NCI-H526 treated with DMSO at 0.1 percent for 48 hours (cell line): ENCODE measurements around the gene TAS1R3.

Source experiments
- DNase-seq: peaks from one replicate; lab custom pipeline; 2025; lab: John Stamatoyannopoulos, UW

Gene TAS1R3

DNA sequence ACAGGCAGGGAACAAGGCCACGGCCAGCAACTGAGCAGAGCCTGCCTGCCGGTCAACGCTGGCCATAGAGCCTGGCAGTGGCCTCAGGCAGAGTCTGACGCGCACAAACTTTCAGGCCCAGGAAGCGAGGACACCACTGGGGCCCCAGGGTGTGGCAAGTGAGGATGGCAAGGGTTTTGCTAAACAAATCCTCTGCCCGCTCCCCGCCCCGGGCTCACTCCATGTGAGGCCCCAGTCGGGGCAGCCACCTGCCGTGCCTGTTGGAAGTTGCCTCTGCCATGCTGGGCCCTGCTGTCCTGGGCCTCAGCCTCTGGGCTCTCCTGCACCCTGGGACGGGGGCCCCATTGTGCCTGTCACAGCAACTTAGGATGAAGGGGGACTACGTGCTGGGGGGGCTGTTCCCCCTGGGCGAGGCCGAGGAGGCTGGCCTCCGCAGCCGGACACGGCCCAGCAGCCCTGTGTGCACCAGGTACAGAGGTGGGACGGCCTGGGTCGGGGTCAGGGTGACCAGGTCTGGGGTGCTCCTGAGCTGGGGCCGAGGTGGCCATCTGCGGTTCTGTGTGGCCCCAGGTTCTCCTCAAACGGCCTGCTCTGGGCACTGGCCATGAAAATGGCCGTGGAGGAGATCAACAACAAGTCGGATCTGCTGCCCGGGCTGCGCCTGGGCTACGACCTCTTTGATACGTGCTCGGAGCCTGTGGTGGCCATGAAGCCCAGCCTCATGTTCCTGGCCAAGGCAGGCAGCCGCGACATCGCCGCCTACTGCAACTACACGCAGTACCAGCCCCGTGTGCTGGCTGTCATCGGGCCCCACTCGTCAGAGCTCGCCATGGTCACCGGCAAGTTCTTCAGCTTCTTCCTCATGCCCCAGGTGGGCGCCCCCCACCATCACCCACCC lies at the start of gene TAS1R3:
TSS of gene TAS1R3 (plus strand) at position 213 of the 898 bp plus-strand sequence. CDS start at position 279, 66 bp downstream.
- DNase-seq = peak; percentile 47

DNA sequence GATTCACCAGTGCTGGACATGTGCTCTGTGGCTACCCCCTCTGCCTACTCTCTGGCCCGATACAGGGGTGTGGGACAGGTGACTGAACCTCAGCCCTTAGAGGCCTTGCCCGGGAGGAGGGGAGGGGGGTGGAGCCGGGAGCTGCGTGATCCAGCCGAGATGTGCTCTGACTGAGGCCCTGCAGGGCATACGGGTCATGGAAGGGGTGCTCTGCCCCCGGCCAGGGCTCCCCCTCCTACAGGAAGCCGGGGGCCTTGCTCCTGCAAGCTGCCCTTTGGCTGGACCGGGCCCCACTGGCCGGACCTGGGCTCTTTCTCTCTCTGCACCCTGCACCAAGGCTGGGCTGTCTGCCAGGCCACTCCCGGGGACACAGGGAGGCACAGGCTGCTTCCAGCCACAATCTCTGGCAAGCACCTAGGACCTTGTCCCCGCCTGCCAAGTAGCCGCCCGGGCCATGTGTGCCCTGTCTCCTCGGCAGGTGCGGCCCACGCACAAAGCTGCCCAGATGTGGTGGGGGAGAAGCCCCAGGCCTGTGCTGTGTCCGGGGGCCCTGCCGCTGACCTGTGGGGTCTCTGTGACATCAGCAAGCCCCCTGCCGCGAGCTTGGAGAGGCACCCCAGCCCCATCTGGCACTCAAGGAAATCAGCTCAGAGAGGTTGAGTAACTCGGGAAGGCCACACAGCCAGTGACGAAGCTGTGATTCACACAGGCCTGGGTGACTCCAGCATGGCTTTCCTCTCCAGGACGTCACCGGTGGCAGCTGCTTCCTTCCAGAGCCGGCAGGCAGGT lies 49.4 kb upstream of the TAS1R3 start:
- DNase-seq = no peak

DNA sequence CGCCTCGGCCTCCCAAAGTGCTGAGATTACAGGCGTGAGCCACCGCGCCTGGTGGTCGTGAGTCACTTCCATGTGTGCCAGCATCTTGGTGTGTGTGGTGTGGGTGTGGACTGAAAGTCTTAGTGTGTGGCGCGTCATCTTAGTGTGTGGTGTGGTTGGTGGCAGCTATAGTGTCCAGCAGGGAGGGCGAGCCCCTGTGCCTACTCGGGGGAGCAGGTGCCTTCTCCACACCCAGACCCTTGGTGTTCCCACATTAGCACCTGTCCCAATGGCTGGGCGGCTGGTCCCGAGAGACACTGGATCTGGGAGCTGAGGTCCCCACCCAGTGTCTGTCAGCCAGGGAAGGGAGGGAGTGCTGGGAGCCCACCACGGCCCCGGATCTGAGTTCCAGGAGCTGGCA lies 48.1 kb upstream of the TAS1R3 start:
- DNase-seq = no peak

- DNase-seq = peak; percentile 10
These were observed 47.3 kb upstream of the TAS1R3 start for GRCh38 chr1:1283821-1284220.

DNA sequence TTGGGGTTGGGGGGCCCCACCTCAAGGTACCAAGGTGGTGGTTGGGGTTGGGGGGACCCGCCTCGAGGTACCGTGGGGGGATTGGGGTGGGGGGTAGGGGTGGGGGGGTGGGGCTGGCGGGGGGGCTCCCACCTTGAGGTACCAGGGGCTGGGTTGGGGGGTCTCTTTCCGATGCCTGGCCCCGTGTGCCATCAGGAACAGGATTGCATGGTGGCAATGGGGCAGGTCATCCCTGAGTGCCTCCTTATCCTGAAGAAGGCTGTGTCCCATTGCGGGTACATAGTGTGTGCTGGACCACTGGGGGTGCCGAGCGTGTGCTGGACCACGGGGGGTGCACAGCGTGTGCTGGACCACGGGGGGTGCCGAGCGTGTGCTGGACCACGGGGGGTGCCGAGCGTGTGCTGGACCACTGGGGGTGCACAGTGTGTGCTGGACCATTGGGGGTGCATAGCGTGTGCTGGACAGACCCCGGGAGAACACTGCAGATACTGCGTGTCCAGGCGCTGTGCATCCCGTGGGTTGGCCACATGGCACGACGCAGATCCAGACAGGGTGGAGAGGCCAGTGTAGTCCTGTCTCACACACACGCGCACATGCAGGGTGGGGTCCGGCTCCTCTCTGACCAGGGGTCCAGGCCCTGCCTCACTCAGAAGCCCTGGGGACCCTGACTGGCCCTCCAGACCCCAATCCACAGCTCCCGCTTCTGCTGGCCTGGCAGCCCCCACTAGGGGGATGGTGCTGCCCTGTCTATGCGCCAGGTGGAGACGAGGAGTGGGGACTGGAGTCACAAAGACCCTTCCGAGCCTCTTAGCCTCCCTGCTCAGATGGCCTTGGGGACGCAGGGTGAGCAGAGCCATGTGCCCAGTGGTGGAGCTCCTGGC lies 46.6 kb upstream of the TAS1R3 start:
- no peak for DNase-seq

DNA sequence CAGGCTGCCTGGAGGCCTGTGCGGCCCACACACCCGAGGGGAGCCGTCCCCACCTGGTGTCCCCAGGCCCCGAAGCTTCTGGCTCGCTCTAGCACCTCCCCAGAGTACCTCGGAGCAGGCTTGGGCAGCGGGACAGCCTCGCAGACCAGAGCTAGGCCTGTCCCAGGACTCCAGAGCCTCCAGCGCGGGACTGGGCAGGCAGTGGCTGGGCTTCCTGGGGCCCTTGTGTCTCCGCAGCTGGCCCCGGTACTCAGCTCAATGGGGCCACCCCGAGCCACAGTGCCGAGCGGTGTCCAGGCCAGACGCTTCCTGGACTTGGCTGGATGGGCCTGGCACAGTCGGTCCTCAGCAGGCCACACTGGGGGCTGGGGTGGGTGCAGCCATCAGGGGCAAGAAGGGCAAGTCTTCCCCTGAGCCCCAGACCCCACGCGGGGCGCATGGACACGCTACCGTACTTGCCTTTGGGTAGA lies 45.9 kb upstream of the TAS1R3 start:
- DNase-seq = no peak

- no peak for DNase-seq
These were observed 45.3 kb upstream of the TAS1R3 start for GRCh38 chr1:1285611-1286311.

- DNase-seq = no peak
These were observed 44.5 kb upstream of the TAS1R3 start for GRCh38 chr1:1286313-1287261.

DNA sequence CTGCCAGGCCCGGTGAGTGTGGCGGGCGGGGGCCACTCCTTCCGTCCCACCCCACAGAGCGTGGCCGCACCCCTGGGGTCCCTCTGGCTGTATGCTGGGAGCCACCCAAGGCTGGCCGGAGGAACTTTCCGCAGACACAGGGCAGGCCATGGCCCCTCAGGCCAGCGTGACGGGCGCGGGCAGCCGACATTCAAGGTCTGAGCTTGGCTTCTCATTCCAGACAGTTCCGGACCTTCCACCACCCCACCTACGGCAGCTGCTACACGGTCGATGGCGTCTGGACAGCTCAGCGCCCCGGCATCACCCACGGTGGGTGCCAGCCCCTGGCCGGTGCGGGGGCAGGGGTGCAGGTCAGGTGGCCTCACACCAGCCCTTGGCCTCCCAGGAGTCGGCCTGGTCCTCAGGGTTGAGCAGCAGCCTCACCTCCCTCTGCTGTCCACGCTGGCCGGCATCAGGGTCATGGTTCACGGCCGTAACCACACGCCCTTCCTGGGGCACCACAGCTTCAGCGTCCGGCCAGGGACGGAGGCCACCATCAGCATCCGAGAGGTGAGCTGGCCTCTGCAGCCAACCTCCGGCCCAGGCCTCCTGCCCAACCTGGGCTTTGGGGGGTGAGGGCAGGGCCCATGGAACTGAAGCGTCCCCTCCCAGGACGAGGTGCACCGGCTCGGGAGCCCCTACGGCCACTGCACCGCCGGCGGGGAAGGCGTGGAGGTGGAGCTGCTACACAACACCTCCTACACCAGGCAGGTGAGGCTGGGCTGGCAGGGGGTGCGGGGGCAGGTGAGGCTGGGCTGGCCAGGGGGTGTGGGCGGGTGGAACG lies 43.6 kb upstream of the TAS1R3 start:
- DNase-seq = no peak

DNA sequence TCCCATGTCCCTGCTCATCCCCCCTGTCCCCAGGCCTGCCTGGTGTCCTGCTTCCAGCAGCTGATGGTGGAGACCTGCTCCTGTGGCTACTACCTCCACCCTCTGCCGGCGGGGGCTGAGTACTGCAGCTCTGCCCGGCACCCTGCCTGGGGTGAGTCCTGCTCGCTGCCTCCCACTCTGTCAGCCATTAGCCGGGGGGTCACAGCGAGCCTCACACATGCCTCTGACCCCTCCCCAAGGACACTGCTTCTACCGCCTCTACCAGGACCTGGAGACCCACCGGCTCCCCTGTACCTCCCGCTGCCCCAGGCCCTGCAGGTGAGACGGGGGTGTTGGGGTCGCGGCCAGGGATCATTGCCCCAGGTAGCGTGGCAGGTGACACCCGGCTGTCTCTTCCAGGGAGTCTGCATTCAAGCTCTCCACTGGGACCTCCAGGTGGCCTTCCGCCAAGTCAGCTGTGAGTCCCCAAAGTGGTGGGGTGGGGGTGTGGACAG lies 40.8 kb upstream of the TAS1R3 start:
- peak; percentile 20 for DNase-seq

- peak; percentile 11 for DNase-seq
These were observed 40.0 kb upstream of the TAS1R3 start for GRCh38 chr1:1291023-1291528.

DNA sequence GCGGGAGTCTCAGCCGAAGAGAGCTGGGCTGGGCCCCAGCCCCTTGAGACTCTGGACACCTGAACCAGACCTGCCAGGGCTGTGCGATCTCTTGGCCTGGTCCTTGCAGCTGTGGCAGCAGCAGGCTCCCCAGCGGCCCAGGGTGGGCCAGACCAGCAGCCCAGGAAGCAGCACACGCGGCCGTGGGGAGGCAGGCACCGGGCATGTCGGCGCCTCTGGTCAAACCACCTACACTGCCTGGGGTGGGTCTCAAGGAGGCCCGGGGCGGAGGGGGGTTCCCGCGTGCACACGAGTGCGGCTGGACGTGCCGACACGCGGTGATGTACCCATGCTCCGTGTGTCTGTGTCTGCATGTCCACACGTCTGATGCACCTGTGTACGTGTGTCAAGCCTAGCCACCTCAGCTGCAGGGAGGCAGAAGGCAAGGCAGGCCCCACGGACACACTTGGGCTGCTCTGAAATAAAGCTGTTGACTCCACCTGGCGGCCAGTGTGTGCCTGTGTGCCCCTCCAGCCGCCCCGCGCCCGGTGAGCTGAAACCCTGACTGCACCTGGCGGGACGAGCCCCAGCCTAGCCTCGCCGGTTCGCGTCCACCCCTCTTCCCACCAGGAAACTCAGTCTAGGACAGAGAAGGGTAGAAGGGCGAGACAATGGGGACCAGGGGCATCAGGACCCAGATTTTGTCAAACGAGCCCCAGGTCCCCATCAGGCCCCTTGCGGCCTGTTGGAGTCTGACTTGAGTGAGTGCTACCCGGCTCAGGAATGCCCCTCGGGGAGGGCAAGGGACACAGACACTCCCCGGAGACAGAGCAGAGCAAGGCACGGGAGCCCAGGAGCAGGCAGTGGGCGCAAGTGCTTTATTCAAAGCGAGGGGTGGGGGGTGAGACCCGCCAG lies 39.3 kb upstream of the TAS1R3 start:
- peak; percentile 78 for DNase-seq

DNA sequence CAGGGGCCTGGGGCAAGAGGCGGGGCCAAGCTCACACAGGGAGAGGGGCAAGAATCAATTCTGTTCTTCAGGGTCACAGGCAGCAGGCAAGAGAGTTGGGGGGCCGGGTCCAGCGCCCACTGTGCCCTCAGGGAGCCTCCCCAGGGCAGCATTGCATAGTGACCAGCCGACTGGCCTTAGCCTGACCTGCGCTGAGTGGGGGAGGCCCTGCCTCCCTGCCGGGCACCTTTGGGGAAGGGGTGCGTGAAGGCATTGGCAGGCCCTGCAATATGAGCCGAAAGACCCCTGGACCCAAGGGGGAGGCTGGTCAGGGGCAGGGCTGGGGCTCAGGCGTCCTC lies 38.7 kb upstream of the TAS1R3 start:
- no peak for DNase-seq

- DNase-seq = no peak
These were observed 38.2 kb upstream of the TAS1R3 start for GRCh38 chr1:1292851-1293250.

GRCh38 chr1:1293263-1294249 lies 37.5 kb upstream of the TAS1R3 start:
- DNase-seq = no peak

DNA sequence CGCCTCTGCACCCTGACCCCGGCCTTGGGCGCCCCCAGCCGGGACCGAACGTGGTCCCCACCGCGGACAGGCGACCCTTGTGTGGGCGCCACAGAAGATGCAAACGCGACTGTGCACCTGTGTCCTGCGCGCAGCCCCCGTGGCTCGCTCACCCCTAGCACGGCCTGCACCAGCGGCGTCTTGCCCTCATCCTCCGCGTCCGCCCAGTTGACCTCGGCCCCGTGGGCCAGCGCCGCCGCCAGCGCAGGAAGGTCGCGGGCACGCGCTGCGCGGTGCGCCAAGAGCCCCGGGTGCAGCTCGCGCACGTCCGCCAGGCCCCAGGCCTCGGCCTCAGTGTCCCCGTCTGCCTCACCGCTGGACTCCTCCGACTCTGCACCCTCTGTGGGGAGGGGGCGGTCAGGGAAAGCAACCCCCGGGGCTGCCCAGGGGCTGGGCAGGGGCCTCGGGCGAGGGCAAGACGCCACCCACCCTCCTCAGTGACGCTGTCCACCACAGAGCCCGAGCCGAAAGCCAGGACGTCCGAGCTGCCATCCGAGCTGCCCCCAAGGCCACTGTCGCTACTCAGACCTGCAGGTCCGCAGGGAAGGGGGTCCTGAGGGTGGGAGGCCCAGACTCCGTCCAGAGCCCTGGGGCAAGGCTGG lies 36.7 kb upstream of the TAS1R3 start:
- no peak for DNase-seq
